ENCODE results near the gene OR10AD1.

- TF ChIP-seq CTCF (IDR thresholded peaks at IDR 0.05) = no peak
- TF ChIP-seq POLR2A (IDR thresholded peaks at IDR 0.05) = no peak
Measured at GRCh38 chr12:48175613-48176416, 27.3 kb downstream of the OR10AD1 start.

Measured in testis (tissue), 2 donors.